GM19452 (cell line): ENCODE measurements around the gene TMEM161B.
"Not testable (repeated sequence)": the region's sequence is repeated elsewhere in the genome, so short reads cannot be mapped to it uniquely, and the experiment has no call there.

Experiments
- ATAC-seq: cut with Tn5 transposase; IDR thresholded peaks from one replicate; pipeline ENCODE4 v1.9.1; 2021; ENCODE audit not compliant: unreplicated experiment

Gene TMEM161B

GRCh38 chr5:88188458-88189132, 80.0 kb downstream of the TMEM161B start:
- ATAC-seq: no peak

DNA sequence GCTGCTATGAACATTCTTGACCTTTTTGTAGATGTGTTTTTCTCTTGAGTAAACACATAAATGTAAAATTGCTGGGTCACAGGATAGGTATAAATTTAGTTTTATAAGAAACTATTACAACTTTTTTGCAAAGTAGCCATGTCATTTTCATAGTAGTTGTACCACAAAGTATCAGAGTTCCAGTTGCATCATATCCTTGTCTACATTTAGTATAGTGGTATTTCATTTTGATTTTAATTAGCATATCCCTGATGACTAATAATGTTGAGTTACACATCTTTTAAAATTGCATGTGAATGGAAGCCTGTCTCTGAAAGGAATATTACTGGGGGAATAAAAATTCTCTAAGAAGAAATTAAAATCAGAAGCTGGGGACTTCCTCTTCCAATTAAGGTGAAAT, 85.4 kb downstream of the TMEM161B start:
- ATAC-seq: no peak

DNA sequence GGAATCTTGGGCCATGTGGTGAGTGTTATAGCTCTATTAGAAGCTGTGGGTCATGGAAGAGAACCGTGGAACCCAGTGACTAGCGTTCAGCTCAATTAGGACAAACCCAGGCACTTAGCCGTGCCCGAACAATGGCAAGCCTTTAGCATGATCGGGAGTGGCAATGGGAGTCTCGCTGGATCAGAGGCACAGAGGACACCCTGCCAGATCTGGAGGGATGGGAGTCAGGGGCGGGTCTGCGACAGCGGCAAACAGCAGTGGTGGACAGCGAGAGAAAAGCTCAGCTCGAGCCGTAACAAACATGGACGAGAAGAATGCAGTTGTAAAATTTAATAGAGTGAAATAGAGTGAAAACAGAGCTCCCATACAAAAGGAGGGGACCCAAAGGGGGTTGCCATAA, 91.2 kb downstream of the TMEM161B start:
- ATAC-seq: not testable (repeated sequence)

DNA sequence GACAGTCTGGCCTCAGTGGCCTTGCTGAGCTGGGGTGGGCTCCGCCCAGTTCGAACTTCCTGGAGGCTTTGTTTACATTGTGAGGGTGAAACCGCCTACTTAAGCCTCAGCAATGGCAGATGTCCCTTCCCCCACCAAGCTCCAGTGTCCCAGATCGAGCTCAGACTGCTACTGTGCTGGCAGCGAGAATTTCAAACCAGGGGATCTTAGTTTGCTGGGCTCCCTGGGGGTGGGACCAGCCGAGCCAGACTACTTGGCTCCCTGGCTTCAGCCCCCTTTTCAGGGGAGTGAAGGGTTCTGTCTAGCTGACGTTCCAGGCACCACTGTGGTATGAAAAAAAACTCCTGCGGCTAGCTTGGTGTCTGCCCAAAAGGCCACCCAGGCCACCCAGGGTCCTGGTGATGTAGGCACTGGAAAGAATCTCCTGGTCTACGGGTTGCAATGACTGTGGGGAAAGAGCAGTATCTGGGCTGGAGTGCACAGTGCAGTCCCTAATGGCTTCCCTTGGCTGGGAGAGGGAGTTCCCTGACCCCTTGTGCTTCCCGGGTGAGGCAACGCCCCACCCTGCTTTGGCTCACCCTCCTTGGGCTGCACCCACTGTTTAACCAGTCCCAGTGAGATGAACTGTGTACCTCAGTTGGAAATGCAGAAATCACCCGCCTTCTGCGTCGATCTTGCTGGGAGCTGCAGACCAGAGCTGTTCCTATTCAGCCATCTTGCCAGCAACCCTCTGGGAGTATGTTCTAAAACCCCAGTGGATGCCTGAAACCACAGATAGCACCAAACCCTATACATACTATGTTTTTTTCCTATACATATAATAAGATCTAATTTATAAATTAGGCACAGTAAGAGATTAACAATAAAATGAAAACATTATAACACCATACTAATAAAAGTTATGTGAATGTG, 95.5 kb downstream of the TMEM161B start:
- no peak for ATAC-seq

DNA sequence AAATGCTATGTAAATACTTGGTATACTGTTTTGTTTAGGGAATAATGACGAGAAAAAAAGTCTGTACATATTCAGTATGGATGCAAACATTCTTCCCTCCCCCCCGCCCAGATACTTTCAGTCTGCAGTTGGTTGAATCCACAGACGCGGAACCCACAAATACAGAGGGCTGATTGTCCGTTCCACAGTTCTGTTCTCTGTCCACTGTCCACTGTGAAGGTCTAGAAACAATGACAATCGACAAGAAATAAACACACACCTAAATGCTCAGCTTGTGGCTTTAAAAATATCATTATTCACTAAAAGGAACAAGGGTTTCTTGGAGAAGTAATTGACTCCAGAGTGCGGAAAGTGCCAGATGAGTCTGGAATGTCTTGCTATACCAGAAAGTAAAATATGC, 109.1 kb downstream of the TMEM161B start:
- ATAC-seq: no peak

GRCh38 chr5:88158056-88158455, 110.6 kb downstream of the TMEM161B start:
- ATAC-seq: no peak

- ATAC-seq: no peak
These were observed 113.8 kb downstream of the TMEM161B start for GRCh38 chr5:88154891-88155290.

DNA sequence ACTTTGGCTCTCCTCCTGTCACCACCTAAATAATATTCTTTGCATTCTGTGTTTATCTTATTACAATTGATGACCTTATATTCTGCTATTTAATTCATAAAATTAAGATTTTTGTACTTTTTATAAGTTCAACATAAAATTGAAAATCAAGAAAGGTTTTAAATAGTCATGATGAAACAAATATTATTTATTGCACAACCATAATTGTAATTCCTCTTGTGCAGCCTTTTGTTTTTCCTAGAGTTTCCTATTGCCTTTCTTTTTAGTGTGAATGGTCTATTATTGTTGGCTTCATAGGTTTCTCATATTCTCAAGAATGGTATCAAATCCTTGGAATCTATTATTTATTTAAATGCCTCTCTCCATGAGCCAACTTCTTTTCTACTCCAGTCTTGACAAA, 117.9 kb downstream of the TMEM161B start:
- ATAC-seq: no peak

DNA sequence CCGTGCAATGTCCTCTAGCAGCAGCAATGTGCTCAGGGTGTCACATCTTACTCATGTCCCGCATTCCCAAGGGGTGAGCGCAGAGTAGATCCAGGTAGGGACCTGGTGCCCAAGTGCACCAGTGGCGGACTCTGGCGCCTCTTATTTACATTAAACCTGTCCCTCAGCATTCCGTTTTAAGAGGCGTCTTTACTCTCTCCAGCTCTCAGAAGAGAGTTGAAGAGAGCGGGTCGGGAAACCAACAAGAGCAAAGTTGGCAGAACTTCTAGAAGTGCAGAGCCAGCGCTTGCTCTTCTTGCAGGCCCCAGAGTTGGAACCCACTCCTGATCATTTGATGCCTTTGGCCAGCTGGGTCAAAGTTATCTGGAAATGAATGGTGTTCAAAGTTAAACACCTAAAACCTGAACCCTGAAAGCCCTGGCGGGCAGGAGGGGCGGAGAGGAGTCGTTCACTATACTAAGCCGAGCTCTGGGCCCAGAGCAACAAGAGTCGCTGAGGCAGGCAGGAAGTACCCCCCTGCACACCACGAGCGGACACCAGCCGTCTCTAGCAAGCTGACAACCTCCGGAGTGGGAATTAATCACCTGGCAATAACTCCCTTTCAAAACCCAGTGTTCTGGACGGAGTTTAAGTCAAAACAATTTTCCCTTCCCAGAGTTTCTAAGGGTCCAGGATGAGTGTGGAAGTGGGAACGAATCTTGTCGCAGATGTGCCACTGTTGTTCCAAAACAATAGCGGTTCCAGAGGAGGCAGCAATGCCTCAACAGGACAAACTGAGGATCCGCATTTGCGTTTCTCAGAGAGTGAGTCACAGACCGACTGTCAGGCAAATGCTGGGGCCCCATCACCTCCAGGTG, 122.8 kb downstream of the TMEM161B start:
- ATAC-seq: no peak

DNA sequence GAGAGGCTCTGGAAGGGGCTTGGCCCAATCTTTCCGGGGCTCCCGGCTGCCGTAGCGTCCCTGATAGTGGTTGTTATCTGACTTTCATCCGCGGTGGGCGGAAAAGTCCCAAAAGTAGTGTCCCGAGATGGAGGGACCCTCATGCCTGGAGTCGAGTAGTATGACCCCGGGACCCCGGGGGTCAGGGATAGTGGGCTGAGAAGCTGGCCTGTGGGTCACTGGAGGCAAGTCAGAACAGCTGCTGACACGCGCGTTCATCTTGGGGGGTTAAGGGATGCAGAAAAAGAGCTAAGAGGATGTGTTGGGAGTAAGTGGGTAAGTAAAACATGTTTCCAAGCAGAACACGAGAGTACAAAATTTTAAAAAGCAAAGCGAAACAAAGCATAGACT, 123.4 kb downstream of the TMEM161B start:
- ATAC-seq: no peak
